Measurements from ENCODE around the gene TAF3.

DNA sequence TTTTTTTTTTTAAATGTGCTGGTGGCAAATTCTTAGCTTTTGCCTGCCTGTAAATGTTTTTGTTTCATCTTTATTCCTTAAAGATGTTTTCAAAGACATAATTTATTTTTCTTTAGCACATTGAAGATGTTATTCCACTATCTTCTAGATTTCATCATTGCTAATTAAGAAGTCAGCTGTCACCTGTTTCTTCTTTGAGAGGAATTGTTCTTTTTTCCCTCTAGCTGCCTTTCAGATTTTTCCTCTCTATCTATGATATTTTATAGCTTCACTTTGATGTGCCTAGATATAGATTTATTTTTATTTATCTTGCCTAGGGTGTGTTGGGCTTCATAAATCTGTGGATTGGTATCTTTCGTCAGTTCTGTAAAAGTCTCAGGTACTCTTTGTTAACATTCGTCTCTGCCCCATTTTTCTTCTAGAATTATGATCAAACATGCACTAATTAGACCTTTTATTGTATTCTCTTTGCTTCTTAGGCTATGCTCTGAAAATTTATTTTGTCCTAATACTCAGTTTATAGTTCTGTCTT, 186.2 kb downstream of the TAF3 start:
- TF ChIP-seq, protein P1, sequence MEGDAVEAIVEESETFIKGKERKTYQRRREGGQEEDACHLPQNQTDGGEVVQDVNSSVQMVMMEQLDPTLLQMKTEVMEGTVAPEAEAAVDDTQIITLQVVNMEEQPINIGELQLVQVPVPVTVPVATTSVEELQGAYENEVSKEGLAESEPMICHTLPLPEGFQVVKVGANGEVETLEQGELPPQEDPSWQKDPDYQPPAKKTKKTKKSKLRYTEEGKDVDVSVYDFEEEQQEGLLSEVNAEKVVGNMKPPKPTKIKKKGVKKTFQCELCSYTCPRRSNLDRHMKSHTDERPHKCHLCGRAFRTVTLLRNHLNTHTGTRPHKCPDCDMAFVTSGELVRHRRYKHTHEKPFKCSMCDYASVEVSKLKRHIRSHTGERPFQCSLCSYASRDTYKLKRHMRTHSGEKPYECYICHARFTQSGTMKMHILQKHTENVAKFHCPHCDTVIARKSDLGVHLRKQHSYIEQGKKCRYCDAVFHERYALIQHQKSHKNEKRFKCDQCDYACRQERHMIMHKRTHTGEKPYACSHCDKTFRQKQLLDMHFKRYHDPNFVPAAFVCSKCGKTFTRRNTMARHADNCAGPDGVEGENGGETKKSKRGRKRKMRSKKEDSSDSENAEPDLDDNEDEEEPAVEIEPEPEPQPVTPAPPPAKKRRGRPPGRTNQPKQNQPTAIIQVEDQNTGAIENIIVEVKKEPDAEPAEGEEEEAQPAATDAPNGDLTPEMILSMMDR (IDR thresholded peaks at IDR 0.05) = no peak
- no peak for TF ChIP-seq POLR2A (IDR thresholded peaks at IDR 0.05)
